Ascending aorta (tissue), 2 donors: ENCODE measurements around the gene ABCC3. TPM values are rescaled to one million over a fixed set of nuclear protein-coding genes. Genes with fewer than 3 reads are reported as not detected.

Experiments used
- DNase-seq, 2 donors: peaks; one replicate each; pipeline ENCODE4 v3.0.0-alpha.2; 2019; ENCODE audit warnings: low spot score in 2 of 2
- H3K27ac ChIP-seq, 2 donors: fragments of 200-600 bp; sonication (generic); one replicate each; pipeline ENCODE4 v1.5.1; 2016 to 2017; ENCODE audit warnings: mild to moderate bottlenecking in 1 of 2
- H3K27me3 ChIP-seq: fragments of 200-600 bp; sonication (generic); one replicate; pipeline ENCODE4 v1.5.1; 2017
- H3K36me3 ChIP-seq, 2 donors: fragments of 200-600 bp; sonication (generic); one replicate each; pipeline ENCODE4 v1.5.1; 2016
- H3K4me1 ChIP-seq, 2 donors: fragments of 200-600 bp; sonication (generic); one replicate each; pipeline ENCODE4 v1.5.1; 2016 to 2017; ENCODE audit warnings: mild to moderate bottlenecking in 1 of 2
- H3K4me3 ChIP-seq, 2 donors: fragments of 200-600 bp; sonication (generic); one replicate each; pipeline ENCODE4 v1.5.1; 2016 to 2017; ENCODE audit warnings: mild to moderate bottlenecking in 1 of 2
- H3K9me3 ChIP-seq, 2 donors: fragments of 200-600 bp; sonication (generic); one replicate each; pipeline ENCODE4 v1.5.1; 2016
- CTCF ChIP-seq, 3 experiments: fragments of 200-600 bp in 2 of 3; fragments of 450-650 bp in 1 of 3; sonication (generic) in 2 of 3; IDR thresholded peaks; one replicate each; pipeline ENCODE4 v1.5.1; 2016 to 2019; ENCODE audit warnings: antibody characterized with exemption in 3 of 3, mild to moderate bottlenecking in 1 of 3, moderate library complexity in 1 of 3
- intact Hi-C: fragments of 100-400 bp; cut with DNase I; formaldehyde crosslinking; loops from one replicate; pipeline ENCODE4 v1.15.1; 2023
- total RNA-seq: library from RNA; depleted of rRNA; stranded (reverse); fragments of >200 nt; gene quantifications from one replicate; pipeline ENCODE4 v1.1.0, GENCODE V29; 2016

The ABCC3 gene
- total RNA-seq, 1 donor from 2014 or later = 30.2 TPM

- Histone ChIP-seq H3K27ac (no peak overlapping the region), H3K27me3 (no peaks in the 10 kb centered on the region), H3K4me3 (no peak overlapping the region), H3K9me3 (no peaks in the 10 kb centered on the region), H3K36me3 (no peaks in the 10 kb centered on the region), H3K4me1 (no peaks in the 10 kb centered on the region)
- TF ChIP-seq CTCF (IDR thresholded peaks at IDR 0.05) = no peak
- DNase-seq = no peak
- intact Hi-C loops = no loop called here
These were observed 9.4 kb upstream of the ABCC3 start for GRCh38 chr17:50625032-50625871.

GRCh38 chr17:50626037-50626574 lies 8.6 kb upstream of the ABCC3 start:
- Histone ChIP-seq H3K27ac (no peak overlapping the region), H3K4me1 (peaks cover 0 to 1% of the 10 kb centered on the region in 2 donors), H3K4me3 (no peak overlapping the region), H3K27me3 (no peaks in the 10 kb centered on the region), H3K9me3 (no peaks in the 10 kb centered on the region), H3K36me3 (no peaks in the 10 kb centered on the region)
- peak in 1 of 2 donors; percentile 87 for DNase-seq
- intact Hi-C loops = loop anchor here (1.0 kb wide), 1 partner anchor 79 kb away; the partner anchor contains the start of gene SPATA20
- TF ChIP-seq CTCF (IDR thresholded peaks at IDR 0.05) = peak; percentile 66 to 85 (median 74)

- Histone ChIP-seq H3K9me3 (no peaks in the 10 kb centered on the region), H3K27ac (no peak overlapping the region), H3K4me3 (no peak overlapping the region), H3K36me3 (no peaks in the 10 kb centered on the region), H3K27me3 (no peaks in the 10 kb centered on the region), H3K4me1 (peaks cover 3 to 7% of the 10 kb centered on the region in 2 donors)
- no peak for TF ChIP-seq CTCF (IDR thresholded peaks at IDR 0.05)
- no peak for DNase-seq
- intact Hi-C loops = no loop called here
These were observed 7.5 kb upstream of the ABCC3 start for GRCh38 chr17:50627036-50627781.

GRCh38 chr17:50627782-50628601 lies 6.7 kb upstream of the ABCC3 start:
- TF ChIP-seq CTCF (IDR thresholded peaks at IDR 0.05) = no peak
- no peaks in the 10 kb centered on the region for H3K27me3 ChIP-seq

GRCh38 chr17:50629902-50630301 lies 4.8 kb upstream of the ABCC3 start:
- Histone ChIP-seq H3K36me3 (no peaks in the 10 kb centered on the region), H3K4me1 (peaks cover 3 to 7% of the 10 kb centered on the region in 2 donors), H3K27ac (no peak overlapping the region), H3K27me3 (no peaks in the 10 kb centered on the region), H3K9me3 (no peaks in the 10 kb centered on the region), H3K4me3 (no peak overlapping the region)
- no peak for DNase-seq
- intact Hi-C loops = loop anchor here (2.0 to 5.0 kb wide), 4 partner anchors 51 to 147 kb away; partner anchors contain the start of gene CACNA1G
- no peak for TF ChIP-seq CTCF (IDR thresholded peaks at IDR 0.05)

More at GRCh38 chr17:50627782-50628601, 6.7 kb upstream of the ABCC3 start:
- H3K4me3 ChIP-seq = no peak overlapping the region
- DNase-seq = no peak
- no peaks in the 10 kb centered on the region for H3K9me3 ChIP-seq
- H3K36me3 ChIP-seq = no peaks in the 10 kb centered on the region
- peaks cover 3 to 7% of the 10 kb centered on the region in 2 donors for H3K4me1 ChIP-seq
- no peak overlapping the region for H3K27ac ChIP-seq
- intact Hi-C loops = no loop called here
